ENCODE results near the gene STRA6.
"Not testable (repeated sequence)": the region's sequence is repeated elsewhere in the genome, so short reads cannot be mapped to it uniquely, and the experiment has no call there.

The STRA6 gene

DNA sequence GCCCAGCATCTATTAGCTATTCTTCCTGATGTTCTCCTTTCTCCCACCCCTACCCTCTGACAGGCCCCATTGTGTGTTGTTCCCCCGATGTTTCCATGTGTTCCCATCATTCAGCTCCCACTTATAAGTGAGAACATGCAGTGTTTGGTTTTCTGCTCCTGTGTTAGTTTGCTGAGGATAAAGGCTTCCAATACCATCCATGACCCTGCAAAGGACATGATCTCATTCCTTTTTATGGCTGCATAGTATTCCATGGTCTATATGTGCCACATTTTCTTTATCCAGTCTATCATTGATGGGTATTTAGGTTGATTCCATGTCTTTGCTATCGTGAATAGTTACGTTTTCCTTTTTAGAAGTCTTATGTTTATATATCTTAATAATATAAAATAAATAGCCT, 42.2 kb downstream of the STRA6 start:
- DNase-seq (ENCODE audit: low spot score) = not testable (repeated sequence)

GRCh38 chr15:74159773-74160172, 42.8 kb downstream of the STRA6 start:
- no peak for DNase-seq (ENCODE audit: low spot score)

DNA sequence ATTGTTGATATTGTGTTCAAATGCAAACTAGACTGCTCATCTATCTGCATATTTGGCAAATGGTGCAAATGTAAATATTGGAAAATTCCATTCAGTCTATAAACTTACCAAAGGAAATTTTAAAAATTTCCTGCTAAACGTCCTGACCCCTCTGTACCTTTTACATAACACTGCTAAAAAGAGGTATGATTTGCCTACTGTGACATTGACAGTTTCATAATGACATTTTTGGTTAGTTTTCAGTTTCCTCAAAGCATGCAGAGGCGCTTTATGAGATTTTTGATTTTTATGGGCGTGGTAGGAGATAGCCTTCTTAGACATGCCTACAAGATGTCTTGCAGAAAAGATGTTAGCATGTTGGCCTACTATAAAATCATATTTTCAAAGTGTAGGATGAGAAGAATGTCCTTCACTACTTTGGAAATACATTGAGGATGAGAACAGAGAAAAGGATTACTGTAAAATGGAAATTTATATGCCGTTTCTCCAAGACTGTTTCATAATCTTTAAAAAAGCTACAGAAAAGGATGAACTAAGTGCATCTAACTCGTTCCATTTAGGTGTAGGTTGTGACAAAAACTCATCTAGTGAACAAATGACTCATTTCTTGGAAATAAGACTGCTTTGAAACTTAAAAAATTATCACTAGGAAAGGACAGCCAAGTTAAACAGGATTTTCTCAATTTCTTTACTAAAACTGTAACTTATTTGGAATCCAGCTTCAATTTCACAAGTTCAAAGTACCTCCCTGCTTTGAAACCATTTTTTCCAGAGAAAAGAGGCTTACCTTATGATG, 43.5 kb downstream of the STRA6 start:
- DNase-seq (ENCODE audit: low spot score) = no peak

DNA sequence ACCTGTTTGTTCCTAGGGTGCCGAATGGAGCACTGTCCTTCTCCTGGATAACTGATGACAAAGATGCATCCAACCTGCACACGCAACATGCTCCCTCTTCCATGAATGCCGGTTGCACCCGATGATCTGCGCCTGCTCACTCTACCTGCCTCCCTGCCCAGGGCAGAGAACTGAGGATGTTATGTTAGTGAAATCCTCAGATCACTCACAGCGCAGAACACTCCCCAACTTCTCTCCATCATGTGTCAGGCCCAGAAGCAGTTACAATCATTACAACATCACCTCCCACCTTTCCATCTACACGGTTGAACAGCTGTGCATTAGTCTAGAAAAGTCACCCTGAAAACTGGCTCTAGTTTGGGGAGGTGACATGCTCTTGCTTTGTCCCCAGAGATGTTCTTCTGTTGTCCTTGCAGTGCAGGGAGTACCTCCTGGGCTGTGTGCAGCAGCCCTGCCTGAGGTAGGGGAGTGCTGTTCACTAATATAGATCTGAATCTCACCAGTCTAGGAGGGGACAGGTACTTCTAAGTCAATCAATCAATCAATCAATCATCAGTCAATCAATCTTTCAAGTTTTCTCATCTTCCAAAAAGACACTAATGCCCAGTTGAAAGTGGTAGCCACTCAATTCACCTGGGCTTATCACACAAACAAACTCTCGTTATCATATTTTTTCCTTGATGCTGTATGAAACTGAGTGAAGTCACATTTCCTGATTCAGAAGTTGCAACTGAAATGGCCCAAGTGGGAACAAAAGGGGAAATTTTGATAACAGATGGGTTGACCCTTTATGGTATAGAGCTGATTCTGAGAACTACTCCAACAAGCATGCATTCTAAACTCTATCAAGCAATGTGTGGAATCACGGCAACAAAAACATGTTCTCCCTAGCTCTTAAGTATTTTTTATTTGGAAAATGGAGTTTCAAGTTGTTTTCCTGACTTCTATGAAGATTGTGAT, 44.4 kb downstream of the STRA6 start:
- no peak for DNase-seq (ENCODE audit: low spot score)

DNA sequence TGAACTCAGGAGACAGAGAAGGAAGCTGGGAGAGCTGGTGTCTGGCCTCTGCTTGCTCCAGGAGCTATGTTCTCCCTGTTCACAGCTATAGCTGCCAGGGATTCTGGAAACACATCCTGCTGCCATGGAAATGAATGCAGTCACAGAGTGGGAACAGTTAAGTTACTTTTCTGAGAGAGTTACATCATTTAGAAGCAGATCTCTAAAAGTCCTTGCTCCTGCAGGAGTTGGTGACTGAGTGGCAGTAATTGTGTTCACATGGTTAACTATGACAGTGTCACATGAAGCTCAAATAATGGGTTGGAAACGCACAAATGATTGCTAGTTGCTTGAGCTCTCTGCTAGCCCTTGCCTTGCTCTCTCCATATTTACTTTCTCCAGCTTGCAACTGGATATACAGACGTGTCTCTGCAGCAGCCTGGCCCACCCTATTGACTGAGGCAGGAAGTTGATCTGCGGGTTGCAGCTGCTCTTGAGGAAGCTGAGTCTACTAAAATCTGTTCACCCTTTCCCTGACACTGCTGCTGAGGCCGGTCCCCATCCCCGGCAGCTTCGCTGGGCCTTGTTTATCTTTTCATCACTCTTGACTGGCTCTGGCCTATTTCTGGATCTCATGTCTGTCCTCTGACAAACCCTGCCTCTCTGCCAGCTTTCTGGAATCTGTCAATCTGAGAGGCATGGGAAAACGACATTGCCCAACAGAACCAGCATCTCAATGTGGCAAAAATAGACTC, 45.7 kb downstream of the STRA6 start:
- no peak for DNase-seq (ENCODE audit: low spot score)

DNA sequence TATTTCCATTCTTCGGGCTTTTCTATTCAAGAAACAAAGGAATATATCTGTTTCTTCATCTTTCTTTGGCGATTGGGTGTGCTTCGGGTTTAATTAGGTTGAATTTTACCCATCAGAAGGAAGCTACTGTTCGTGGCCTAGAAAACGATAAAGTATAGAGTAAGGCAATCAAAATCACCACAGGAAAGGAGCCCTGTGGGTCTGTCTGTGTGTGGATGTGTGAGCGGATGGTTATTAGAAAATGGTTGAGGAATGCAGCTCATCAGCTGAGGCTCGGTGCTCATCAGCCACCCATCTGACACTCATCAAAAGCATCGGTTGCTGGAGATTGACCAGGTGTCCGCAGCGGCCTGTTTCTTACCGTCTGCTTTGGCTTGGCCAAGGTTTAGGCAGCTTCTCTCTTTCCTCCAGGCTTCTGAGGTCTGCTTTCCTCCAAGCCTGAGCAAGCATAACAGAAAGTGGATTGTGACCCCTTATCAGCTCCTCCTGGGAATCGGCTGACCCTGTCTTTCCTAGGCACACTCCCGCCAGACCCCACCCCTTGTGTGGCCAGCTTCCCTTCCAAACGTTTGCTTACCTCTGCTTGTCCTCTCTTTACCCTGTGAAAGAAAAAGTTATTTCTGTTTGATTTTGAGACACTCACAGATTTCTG, 46.7 kb downstream of the STRA6 start:
- DNase-seq (ENCODE audit: low spot score) = no peak

GRCh38 chr15:74147051-74147450, 55.5 kb downstream of the STRA6 start:
- no peak for DNase-seq (ENCODE audit: low spot score)

DNA sequence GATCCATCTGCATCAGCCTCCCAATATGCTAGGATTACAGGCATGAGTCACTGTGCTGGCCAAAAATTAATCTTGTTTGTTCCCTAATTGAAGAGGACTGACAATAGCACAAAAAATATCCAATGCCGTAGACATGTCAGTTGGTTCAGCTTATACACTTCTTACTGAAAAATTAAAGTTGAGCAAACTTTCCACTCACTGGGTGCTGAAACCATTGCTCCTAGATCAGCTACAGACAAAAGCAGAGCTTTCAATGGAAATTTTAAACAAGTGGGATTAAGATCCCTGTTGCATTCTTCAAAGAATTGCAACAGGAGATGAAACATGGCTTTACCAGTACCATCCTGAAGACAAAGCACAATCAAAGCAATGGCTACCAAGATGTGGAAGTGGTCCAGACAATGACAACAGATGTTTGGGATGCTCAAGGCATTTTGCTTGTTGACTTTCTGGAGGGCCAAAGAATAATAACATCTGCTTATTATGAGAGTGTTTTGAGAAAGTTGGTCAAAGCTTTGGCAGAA, 56.2 kb downstream of the STRA6 start:
- no peak for DNase-seq (ENCODE audit: low spot score)

DNA sequence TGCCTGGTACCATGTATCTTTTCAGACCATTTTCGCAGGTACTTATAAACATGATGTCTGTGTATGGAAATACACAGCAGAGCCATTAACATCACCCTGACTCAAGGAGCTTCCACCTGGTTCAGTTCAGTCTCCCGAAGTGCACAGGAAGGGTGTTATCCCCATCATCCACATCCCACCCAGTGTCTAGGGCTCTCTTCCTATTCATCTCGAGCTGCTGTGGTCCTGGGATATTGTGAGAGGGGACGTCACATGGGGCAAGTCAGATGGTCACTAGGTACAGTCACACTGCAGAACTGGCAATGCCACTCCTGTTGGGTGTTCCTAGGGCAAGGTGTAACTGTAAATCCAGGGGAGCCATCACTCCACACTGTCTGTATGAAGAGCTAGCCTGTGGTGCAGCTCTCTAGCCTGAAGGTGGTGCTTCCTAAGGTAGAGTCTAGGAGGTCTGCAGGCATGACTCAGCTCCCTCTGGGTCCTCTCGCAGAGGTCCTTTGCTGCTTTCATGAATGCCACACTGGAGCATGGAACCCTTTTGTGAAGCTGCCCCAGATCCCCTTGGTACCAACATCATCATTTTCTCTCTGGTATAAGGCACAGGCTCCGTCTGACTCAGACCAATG, 58.3 kb downstream of the STRA6 start:
- DNase-seq (ENCODE audit: low spot score) = no peak

GRCh38 chr15:74141591-74141990, 61.0 kb downstream of the STRA6 start:
- no peak for DNase-seq (ENCODE audit: low spot score)

- no peak for DNase-seq (ENCODE audit: low spot score)
These were observed 63.9 kb downstream of the STRA6 start for GRCh38 chr15:74138642-74139041.

- DNase-seq (ENCODE audit: low spot score) = no peak
These were observed 65.1 kb downstream of the STRA6 start for GRCh38 chr15:74137537-74137894.

- DNase-seq (ENCODE audit: low spot score) = no peak
These were observed 65.6 kb downstream of the STRA6 start for GRCh38 chr15:74136814-74137536.

DNA sequence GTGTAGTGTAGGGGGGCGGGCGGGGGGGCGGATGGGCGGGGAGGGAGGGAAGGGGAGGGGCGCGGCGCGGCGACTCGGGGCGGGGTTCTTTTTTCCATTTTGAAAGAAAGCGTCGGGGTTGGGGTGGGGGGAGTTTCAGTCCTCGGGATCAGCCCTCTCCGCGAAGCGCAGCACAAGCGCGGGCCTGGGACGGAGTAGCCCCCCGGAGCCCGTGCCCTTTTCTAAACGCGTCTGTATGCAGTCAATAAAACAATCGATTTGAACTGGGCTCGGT, 66.1 kb downstream of the STRA6 start:
- DNase-seq (ENCODE audit: low spot score) = no peak

DNA sequence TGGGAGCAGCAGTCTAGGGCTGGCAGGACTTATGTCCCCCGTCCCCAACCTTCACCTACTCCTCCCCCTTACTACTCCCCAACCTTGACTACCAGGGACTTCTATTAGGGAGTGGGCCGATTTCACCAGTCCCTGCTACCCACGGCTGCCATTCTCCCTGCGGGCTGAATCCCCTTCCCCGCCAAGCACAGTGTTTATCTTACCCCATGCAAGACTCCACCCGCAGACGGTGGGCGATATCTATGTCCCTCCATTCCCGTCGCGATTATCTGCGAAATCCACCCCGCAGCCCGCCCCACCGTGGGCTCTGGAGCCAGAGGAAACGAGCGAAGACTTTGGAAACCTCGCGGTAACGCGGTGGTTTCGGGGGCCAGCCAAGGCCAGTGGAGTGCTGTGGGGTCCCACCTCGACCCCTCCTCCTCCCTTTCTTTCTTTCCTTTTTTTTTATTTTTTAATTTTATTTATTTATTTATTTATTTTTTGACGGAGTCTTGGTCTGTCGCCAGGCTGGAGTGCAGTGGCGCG, 67.5 kb downstream of the STRA6 start:
- DNase-seq (ENCODE audit: low spot score) = no peak

- DNase-seq (ENCODE audit: low spot score) = no peak
These were observed 68.1 kb downstream of the STRA6 start for GRCh38 chr15:74134387-74135027.

GRCh38 chr15:74133694-74134386, 68.7 kb downstream of the STRA6 start:
- no peak for DNase-seq (ENCODE audit: low spot score)

GRCh38 chr15:74132681-74133651, 69.6 kb downstream of the STRA6 start:
- no peak for DNase-seq (ENCODE audit: low spot score)

Data from HuH-7.5 (cell line).